ENCODE results near the gene TMSB10.

DNA sequence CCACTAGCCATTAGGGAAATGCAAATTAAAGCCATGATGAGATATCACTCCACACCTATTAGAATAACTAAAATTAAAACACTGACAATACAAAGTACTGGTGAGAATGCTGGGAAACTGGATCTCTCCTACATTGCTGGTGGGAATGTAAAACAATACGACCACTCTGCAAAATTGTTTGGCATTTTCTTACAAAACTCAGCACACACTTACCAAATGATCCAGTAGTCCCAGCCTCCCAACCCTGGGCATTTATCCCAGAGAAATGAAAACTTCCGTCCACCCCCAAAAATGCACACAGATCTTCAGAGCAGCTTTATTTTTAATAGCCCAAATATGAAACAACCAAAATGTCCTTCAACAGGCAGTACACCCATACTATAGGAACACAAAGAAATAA, 8.9 kb upstream of the TMSB10 start:
- no peak for TF ChIP-seq CTCF (optimal IDR thresholded peaks at IDR 0.05 in 1 of 3, IDR thresholded peaks at IDR 0.05 in 1 of 3, conservative IDR thresholded peaks at IDR 0.05 in 1 of 3; ENCODE audit: extremely low read depth in 1 of 3, insufficient read depth in 2 of 3, low read length in 3 of 3)
- no peak for TF ChIP-seq EZH2 (IDR thresholded peaks at IDR 0.05; ENCODE audit: low read length)

All from keratinocyte (primary cell).